Lower leg skin (tissue), 4 donors: ENCODE measurements around the gene USP7. TPM values are rescaled to one million over a fixed set of nuclear protein-coding genes. Genes with fewer than 3 reads are reported as not detected.

Source experiments
- DNase-seq, 2 donors: peaks; one replicate each; pipeline ENCODE4 v3.0.0-alpha.2; 2019; ENCODE audit warnings: low spot score in 2 of 2
- H3K4me3 ChIP-seq: fragments of 200-600 bp; sonication (generic); 2 replicates; pipeline ENCODE4 v1.5.1; 2017; ENCODE audit warnings: mild to moderate bottlenecking, low read depth; ENCODE audit not compliant: poor library complexity, severe bottlenecking
- CTCF ChIP-seq, 3 donors: fragments of 450-650 bp; IDR thresholded peaks; one replicate each; pipeline ENCODE4 v1.5.1; 2016; ENCODE audit warnings: antibody characterized with exemption in 3 of 3, mild to moderate bottlenecking in 3 of 3, moderate library complexity in 2 of 3
- POLR2A ChIP-seq, 2 donors: fragments of 450-650 bp; IDR thresholded peaks; one replicate each; pipeline ENCODE4 v1.6.1; 2016 to 2017; ENCODE audit warnings: antibody characterized with exemption in 2 of 2, mild to moderate bottlenecking in 1 of 2, moderate library complexity in 1 of 2
- WGBS, 2 donors: methylation state at CpG; one replicate each; pipeline ENCODE4 v1.1.5; 2018; 5-methylcytosine and 5-hydroxymethylcytosine counted together
- intact Hi-C: fragments of 100-400 bp; cut with DNase I; formaldehyde crosslinking; loops from one replicate; pipeline ENCODE4 v1.15.0; 2023; ENCODE audit warnings: low total_unique reads
- total RNA-seq, 4 donors: library from RNA; depleted of rRNA; stranded (reverse); fragments of >200 nt; gene quantifications; one replicate each; pipeline ENCODE4 v1.1.0, GENCODE V29; 2016

The USP7 gene
- total RNA-seq, 4 donors from 2014 or later, result 80.3 to 105 (median 91.8) TPM

- intact Hi-C loops, result no loop called here
- H3K4me3 ChIP-seq, result no peak overlapping the region
- WGBS, 2 donors, result 81 to 88% methylated on average over 11 of the region's 11 CpGs
- TF ChIP-seq CTCF (IDR thresholded peaks at IDR 0.05), result no peak
- TF ChIP-seq POLR2A (IDR thresholded peaks at IDR 0.05), result no peak
- no peak for DNase-seq
Measured at GRCh38 chr16:8953064-8953463, 10.6 kb downstream of the USP7 start.

DNA sequence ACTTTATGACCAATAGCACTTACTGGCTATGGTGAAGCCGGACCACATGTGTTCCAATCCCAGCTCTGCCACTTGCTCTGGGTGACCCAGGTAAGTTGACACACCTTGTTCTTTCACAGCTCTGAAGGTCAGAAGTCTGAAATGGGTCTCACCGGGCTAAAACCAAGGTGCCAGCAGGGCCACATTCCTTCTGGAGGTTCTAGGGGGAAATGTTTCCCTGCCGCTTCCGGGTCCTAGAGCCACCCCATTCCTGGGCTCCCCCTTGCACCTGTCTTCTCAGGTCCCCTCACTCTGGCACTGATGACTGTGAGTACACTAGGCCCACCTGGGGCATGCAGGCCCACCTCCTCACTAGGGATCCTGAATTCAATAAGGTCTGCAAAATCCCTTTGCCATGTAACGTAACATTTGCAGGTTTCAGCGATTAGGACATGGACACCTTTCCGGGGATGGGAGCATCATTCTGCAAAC lies 11.4 kb downstream of the USP7 start:
- WGBS, 2 donors, result 87 to 92% methylated on average over 7 of the region's 7 CpGs
- intact Hi-C loops, result no loop called here
- no peak for DNase-seq

DNA sequence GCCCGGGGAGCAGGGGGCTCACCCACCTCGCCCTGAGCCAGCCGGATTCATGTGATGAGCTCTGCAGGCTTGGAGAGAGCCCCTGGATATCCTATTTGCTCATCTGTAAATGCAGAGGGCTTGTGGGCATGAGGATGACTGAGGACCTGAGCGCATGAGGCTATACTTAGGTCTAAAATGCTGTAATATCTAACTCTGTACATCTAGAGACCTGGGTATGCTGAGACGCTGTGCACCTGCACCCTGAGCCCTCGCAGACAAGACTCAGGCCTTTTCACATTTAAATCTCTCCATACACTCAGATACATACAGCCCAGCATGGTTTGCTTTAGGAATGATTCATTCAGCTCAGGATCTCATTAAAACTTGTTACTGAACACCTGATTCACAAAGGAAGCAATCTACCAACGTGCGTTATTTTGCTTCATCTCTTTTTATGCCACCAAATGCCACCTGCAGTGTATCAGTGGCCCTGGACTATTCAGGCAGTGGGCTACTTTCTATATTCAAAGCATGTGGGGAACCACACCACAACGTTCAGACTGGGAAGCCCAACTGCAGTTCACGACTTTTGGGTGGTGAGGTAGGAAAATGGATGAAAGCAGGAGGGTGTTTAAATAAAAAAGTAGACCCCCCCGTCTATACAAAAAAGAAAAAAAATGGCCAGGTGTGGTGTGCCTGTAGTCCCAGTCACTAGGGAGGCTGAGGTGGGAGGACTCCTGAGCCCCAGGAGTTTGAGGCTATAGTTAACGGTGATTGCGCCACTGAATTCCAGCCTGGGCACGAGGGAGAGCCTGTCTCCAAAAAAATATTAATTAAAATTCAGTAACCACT lies 12.0 kb downstream of the USP7 start:
- intact Hi-C loops, result no loop called here
- 68% methylated on average over 14 of the region's 14 CpGs for whole genome bisulfite sequencing, 2 donors
- H3K4me3 ChIP-seq, result no peak overlapping the region
- no peak for DNase-seq
- TF ChIP-seq CTCF (IDR thresholded peaks at IDR 0.05), result no peak

More for the DNA sequence above, 11.4 kb downstream of the USP7 start:
- H3K4me3 ChIP-seq, result no peak overlapping the region
- TF ChIP-seq POLR2A (IDR thresholded peaks at IDR 0.05) (no peak), CTCF (IDR thresholded peaks at IDR 0.05) (no peak)

DNA sequence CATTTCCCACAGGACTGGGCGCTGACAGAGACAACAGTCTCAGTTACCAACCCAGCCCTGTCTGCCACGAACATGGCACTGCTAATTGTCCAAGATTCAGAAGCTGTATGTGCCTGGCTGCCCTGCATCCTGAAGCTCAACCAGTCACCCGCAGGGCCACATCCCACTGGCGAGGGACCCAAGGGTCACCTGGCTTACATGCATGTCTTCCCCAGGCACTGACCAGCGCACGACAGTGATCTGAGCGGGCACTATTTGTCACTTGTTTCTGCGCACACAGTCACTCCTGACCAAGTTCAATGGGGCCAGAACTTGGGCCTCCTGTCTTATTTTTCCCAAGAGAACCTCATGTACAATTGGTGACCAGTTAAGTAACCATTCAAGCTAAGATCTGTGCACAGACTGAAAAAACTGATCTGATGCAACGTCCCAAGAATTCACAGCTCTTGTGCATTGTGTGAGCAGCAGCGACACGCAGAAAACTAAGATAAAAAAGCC lies 13.1 kb downstream of the USP7 start:
- no peak overlapping the region for H3K4me3 ChIP-seq
- intact Hi-C loops, result no loop called here
- no peak for TF ChIP-seq POLR2A (IDR thresholded peaks at IDR 0.05)
- TF ChIP-seq CTCF (IDR thresholded peaks at IDR 0.05), result no peak
- WGBS, 2 donors, result 71 to 81% methylated on average over 11 of the region's 11 CpGs
- no peak for DNase-seq

GRCh38 chr16:8949536-8950418 lies 13.9 kb downstream of the USP7 start:
- intact Hi-C loops, result no loop called here
- no peak overlapping the region for H3K4me3 ChIP-seq
- TF ChIP-seq CTCF (IDR thresholded peaks at IDR 0.05), result no peak
- TF ChIP-seq POLR2A (IDR thresholded peaks at IDR 0.05), result no peak
- DNase-seq, result no peak
- 76 to 80% methylated on average over 6 of the region's 6 CpGs for WGBS, 2 donors
